Thoracic aorta (tissue), 2 donors: ENCODE measurements around the gene NAT8L. TPM values are rescaled to one million over a fixed set of nuclear protein-coding genes. Genes with fewer than 3 reads are reported as not detected.

Experiments used
- ATAC-seq: fragments of 150-250 bp; one replicate; pipeline ENCODE4 v1.8.0; 2017; ENCODE audit warnings: low read depth; ENCODE audit not compliant: insufficient number of reproducible peaks, low FRiP score
- DNase-seq: peaks from one replicate; pipeline ENCODE4 v3.0.0-alpha.2; 2020; ENCODE audit warnings: low spot score
- H3K27ac ChIP-seq, 2 donors: fragments of 200-600 bp; sonication (generic); 1 replicate in 1 of 2; 2 replicates in 1 of 2; pipeline ENCODE4 v1.5.1; 2016; ENCODE audit warnings: mild to moderate bottlenecking in 2 of 2, moderate library complexity in 2 of 2
- H3K27me3 ChIP-seq: fragments of 200-600 bp; sonication (generic); replicated peaks from 2 replicates; pipeline ENCODE4 v1.6.0; 2016; ENCODE audit warnings: mild to moderate bottlenecking; ENCODE audit not compliant: insufficient read depth
- H3K36me3 ChIP-seq: fragments of 200-600 bp; sonication (generic); one replicate; pipeline ENCODE4 v1.5.1; 2016
- H3K4me1 ChIP-seq, 2 donors: fragments of 200-600 bp; sonication (generic); 1 replicate in 1 of 2; 2 replicates in 1 of 2; pipeline versions ENCODE4 v1.5.1 to v1.6.0; 2016; ENCODE audit warnings: low read depth in 2 of 2, mild to moderate bottlenecking in 1 of 2; ENCODE audit not compliant: control insufficient read depth in 1 of 2
- H3K4me3 ChIP-seq: fragments of 200-600 bp; sonication (generic); 2 replicates; pipeline ENCODE4 v1.5.1; 2016; ENCODE audit warnings: mild to moderate bottlenecking
- H3K9me3 ChIP-seq: fragments of 200-600 bp; sonication (generic); 2 replicates; pipeline ENCODE4 v1.5.1; 2016
- CTCF ChIP-seq: fragments of 200-600 bp; sonication (generic); IDR thresholded peaks from one replicate; pipeline ENCODE4 v1.5.1; 2019; ENCODE audit warnings: antibody characterized with exemption
- total RNA-seq, 2 donors: library from RNA; depleted of rRNA; stranded (reverse); fragments of >200 nt; gene quantifications; one replicate each; pipeline versions ENCODE4 v1.1.0 to v1.2.3, GENCODE V29; 2016

NAT8L gene
- total RNA-seq, 2 donors from 2014 or later: under 0.01 TPM; not detected in 1

- Histone ChIP-seq H3K4me1 (peaks cover 8 to 21% of the 10 kb centered on the region in 2 donors), H3K9me3 (no peaks in the 10 kb centered on the region), H3K27me3 (no peaks in the 10 kb centered on the region), H3K27ac (no peak overlapping the region), H3K36me3 (no peaks in the 10 kb centered on the region), H3K4me3 (no peak overlapping the region)
- no peak for ATAC-seq
- no peak for TF ChIP-seq CTCF
- no peak for DNase-seq
Measured at GRCh38 chr4:2043396-2044118, 15.6 kb upstream of the NAT8L start.

GRCh38 chr4:2044119-2044485 is 15.0 kb upstream of the NAT8L start:
- no peaks in the 10 kb centered on the region for H3K36me3 ChIP-seq
- no peak overlapping the region for H3K4me3 ChIP-seq
- H3K4me1 ChIP-seq: peaks cover 8 to 21% of the 10 kb centered on the region in 2 donors
- TF ChIP-seq CTCF: no peak
- DNase-seq: no peak
- ATAC-seq: no peak
- no peak overlapping the region for H3K27ac ChIP-seq
- no peaks in the 10 kb centered on the region for H3K9me3 ChIP-seq
- no peaks in the 10 kb centered on the region for H3K27me3 ChIP-seq

GRCh38 chr4:2044542-2045517 is 14.3 kb upstream of the NAT8L start:
- H3K9me3 ChIP-seq: no peaks in the 10 kb centered on the region
- DNase-seq (no peak), ATAC-seq (no peak)
- H3K4me3 ChIP-seq: no peak overlapping the region
- H3K27me3 ChIP-seq: no peaks in the 10 kb centered on the region
- TF ChIP-seq CTCF: no peak
- H3K4me1 ChIP-seq: peaks cover 8 to 21% of the 10 kb centered on the region in 2 donors
- no peaks in the 10 kb centered on the region for H3K36me3 ChIP-seq
- no peak overlapping the region for H3K27ac ChIP-seq

- H3K36me3 ChIP-seq: no peaks in the 10 kb centered on the region
- no peaks in the 10 kb centered on the region for H3K27me3 ChIP-seq
- no peak overlapping the region for H3K4me3 ChIP-seq
- DNase-seq (no peak), ATAC-seq (no peak)
- no peaks in the 10 kb centered on the region for H3K9me3 ChIP-seq
- no peak overlapping the region for H3K27ac ChIP-seq
- no peak for TF ChIP-seq CTCF
- peaks cover 8 to 21% of the 10 kb centered on the region in 2 donors for H3K4me1 ChIP-seq
Measured at GRCh38 chr4:2045518-2045951, 13.6 kb upstream of the NAT8L start.
